ENCODE data around the gene ACAP3.

The ACAP3 gene

DNA sequence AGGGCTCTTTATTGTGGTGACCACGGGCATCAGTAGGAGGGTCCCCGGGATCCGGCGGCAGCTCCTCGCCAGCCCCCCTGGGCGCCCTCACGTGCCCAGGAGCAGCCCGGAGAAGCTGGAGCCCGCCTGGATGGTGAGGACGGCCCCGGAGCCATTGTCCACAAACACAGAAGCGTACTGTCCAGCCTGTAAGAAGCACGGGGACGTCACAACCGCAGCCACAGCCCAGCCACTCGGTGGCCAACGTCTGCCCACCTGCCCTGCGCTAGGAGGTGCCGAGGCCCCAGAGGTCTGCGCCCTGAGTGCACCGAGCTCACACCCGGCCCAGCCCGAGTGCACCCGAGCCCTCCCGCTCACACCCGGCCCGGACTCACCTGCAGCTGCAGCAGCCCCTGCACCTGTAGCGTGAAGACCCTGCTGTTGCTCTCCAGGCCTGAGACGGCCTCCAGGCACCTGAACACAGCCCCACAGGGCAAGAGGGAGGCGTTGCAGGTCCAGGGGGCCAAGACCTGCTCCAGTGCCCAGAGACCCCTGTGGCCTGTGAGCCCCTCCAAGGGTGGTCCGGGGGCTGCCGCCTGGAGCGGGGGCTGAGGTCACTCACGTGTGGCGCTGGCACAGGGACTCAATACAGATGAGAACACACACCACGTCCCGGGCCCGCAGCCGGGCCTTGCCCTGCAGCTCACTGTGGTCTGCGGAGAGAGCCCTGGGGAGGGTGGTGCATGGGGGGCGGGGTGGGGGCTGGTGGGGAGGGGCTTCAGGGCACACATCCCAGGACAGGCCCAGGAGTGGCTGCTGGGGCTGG lies 65.1 kb downstream of the ACAP3 start:
- H3K9me2 ChIP-seq (replicated peaks; ENCODE audit: insufficient read depth, low read length), result no peaks in the 10 kb centered on the region
- H3K4me2 ChIP-seq (ENCODE audit: low read depth, low read length), result no peak overlapping the region
- DNase-seq, result no peak
- TF ChIP-seq EZH2 (optimal IDR thresholded peaks at IDR 0.05; ENCODE audit: low read depth, low read length), result no peak
- TF ChIP-seq, protein P1, sequence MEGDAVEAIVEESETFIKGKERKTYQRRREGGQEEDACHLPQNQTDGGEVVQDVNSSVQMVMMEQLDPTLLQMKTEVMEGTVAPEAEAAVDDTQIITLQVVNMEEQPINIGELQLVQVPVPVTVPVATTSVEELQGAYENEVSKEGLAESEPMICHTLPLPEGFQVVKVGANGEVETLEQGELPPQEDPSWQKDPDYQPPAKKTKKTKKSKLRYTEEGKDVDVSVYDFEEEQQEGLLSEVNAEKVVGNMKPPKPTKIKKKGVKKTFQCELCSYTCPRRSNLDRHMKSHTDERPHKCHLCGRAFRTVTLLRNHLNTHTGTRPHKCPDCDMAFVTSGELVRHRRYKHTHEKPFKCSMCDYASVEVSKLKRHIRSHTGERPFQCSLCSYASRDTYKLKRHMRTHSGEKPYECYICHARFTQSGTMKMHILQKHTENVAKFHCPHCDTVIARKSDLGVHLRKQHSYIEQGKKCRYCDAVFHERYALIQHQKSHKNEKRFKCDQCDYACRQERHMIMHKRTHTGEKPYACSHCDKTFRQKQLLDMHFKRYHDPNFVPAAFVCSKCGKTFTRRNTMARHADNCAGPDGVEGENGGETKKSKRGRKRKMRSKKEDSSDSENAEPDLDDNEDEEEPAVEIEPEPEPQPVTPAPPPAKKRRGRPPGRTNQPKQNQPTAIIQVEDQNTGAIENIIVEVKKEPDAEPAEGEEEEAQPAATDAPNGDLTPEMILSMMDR (IDR thresholded peaks at IDR 0.05; ENCODE audit: low read length), result no peak
- no peaks in the 10 kb centered on the region for H3K36me3 ChIP-seq (replicated peaks; ENCODE audit: insufficient read depth, low read length)
- no peaks in the 10 kb centered on the region for H3F3A ChIP-seq (ENCODE audit: insufficient read depth, low read length)
- no peak overlapping the region for H3K27ac ChIP-seq (ENCODE audit: low read length)
- no peak overlapping the region for H3K9ac ChIP-seq (ENCODE audit: low read length)
- H3K79me2 ChIP-seq (ENCODE audit: low read length), result no peaks in the 10 kb centered on the region
- H4K20me1 ChIP-seq (ENCODE audit: insufficient read depth, low read length), result no peaks in the 10 kb centered on the region
- H3K4me3 ChIP-seq (ENCODE audit: low read length), result no peak overlapping the region
- peaks cover 65% of the 10 kb centered on the region for H3K27me3 ChIP-seq (replicated peaks; ENCODE audit: insufficient read depth, low read length)
- H3K4me1 ChIP-seq (ENCODE audit: low read length), result no peaks in the 10 kb centered on the region
- no peak overlapping the region for H2AFZ ChIP-seq (ENCODE audit: low read length)
- no peaks in the 10 kb centered on the region for H3K9me3 ChIP-seq (replicated peaks; ENCODE audit: insufficient read depth, low read length)

Measured in MM.1S (cell line).